GM21619 (cell line): ENCODE results near the gene FAM149B1.
"Not testable (repeated sequence)": the region's sequence is repeated elsewhere in the genome, so short reads cannot be mapped to it uniquely, and the experiment has no call there.

Experiments
- ATAC-seq: cut with Tn5 transposase; IDR thresholded peaks from one replicate; pipeline ENCODE4 v1.9.1; 2021; ENCODE audit not compliant: unreplicated experiment

The FAM149B1 gene

DNA sequence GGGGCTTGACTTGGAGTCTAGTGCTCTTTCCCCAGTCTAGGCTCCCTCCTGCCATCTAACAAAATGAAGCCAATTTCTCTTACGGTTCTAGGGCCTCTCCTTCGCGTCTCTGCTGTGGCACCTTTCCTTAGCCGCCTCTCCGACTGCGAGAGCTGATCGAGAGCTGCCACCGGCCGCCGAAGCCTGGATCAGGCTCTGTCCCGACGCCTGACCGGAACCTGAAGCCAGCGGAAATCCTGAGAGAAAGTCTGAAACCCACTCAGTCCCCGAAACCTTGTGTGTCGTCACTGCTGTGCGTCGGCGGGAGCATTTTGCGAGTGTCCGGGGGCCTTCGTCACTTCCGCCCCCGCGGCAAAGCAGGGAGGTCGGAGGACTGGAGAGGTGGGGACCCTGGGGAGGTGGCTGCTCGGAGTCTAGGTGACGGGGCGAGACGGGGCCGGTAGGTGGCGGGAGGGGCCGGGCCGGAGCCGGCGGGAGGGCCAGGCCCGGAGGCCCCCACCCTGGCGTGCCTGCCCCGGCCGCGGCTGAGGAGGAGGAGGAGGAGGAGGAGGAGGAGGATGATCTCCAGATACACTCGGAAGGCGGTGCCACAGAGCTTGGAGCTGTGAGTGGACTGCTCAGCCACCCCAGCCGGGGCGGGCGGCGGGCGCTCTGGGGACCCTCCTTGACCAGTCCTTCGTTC lies at the start of gene FAM149B1, which contains the start of gene ECD:
Gene FAM149B1 (plus strand): TSS at position 337 of the 682 bp plus-strand sequence. CDS start 221 bp downstream, at position 558.
Gene ECD (minus strand): TSS at position 226 of the 682 bp plus-strand sequence. CDS start 4,071 bp downstream, outside the sequence.
- ATAC-seq: peak; percentile 88

DNA sequence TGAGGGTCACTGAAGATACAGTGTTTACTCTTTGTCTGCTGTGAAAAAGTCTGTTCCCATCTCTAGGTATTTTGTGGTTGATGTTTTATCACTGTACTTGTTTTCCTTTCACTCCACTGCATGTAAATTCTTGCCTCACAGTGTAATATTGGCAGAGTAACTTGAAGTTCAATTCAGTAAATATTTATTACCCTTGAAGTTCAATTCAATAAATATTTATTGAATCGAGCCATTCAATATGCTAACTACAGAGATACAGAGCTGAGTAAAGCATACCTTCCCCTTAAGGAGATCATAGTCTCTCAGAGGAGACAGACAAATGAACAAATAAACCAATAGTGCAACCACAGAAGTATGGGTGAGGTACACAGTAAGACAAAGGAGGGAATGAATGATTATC lies 48.5 kb upstream of the FAM149B1 start:
- no peak for ATAC-seq

DNA sequence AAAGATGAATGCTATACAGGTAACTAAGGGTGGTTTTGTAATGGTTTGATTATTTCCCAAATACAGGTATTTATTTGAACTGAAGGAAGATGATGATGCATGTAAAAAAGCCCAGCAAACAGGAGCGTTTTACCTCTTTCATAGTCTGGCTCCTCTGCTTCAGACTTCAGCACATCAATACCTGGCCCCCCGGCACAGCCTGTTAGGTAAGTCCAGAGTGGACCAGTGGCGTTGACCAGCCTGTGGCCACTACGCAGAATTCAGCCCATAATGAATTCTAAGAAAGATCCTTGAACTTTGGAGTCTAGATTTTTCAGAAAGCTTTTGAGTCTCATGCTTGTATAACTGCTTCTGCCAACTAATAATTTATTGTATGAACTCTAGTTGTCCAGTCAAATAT lies 48.0 kb upstream of the FAM149B1 start:
- no peak for ATAC-seq

- ATAC-seq: no peak
These were observed 41.6 kb upstream of the FAM149B1 start for GRCh38 chr10:73126343-73126742.

- no peak for ATAC-seq
These were observed 36.6 kb upstream of the FAM149B1 start for GRCh38 chr10:73131301-73131700.

DNA sequence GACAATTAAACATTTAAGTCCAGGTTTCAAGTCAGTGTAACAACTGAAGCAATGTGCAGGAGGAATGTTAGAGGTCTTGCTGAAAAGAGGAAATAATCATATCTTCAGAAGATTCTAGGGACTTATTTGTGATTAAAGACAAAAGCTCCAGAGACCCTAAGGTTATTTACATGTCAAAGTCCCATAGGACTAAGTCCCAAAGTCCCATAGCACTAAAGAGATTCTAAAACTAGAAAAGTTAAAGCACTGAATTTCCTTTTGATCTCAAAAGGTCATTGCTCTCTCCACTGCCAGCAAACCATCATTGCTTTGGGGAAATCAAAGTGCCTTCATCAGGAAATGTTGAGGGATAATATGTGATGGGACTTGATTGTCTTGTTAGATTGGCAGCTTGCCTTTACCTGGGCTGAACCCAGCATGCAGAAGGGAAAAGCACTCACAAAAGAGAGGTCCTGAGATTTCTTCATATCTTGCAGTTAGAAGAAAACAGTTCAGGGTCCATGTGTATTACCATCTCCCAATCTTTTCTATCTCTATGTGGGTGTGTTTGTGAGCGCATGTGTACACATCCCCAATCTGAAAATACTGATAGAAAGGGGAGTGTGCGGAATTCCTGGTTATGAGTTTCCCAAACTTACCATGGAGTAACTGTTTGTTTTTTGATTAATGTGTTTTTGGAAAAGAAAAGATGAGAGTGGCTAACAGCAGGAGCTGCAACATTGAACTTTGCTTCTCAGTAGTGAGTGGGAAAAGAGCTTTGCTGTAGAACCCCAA lies 35.8 kb upstream of the FAM149B1 start:
- no peak for ATAC-seq

- ATAC-seq: no peak
These were observed 33.2 kb upstream of the FAM149B1 start for GRCh38 chr10:73134727-73135126.

DNA sequence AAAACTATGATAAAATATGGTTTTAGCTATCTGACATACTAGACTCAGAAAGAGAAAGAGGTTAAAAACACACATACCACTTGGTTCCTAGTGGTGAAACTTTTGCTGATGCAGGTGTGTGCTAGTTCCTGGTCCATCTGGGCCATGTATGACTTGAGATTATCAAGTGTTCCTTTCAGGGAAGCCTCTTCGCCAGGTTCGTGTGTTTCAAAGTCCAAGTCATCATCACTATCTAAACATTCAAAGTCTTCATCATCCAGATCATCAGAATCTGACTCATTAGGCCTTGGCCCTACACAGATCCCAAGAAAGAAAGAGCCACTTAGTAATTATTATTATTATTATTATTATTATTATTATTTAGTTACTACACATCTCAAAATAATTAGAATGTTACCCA lies 31.3 kb upstream of the FAM149B1 start:
- ATAC-seq: no peak

GRCh38 chr10:73139251-73139650 lies 28.7 kb upstream of the FAM149B1 start:
- no peak for ATAC-seq

DNA sequence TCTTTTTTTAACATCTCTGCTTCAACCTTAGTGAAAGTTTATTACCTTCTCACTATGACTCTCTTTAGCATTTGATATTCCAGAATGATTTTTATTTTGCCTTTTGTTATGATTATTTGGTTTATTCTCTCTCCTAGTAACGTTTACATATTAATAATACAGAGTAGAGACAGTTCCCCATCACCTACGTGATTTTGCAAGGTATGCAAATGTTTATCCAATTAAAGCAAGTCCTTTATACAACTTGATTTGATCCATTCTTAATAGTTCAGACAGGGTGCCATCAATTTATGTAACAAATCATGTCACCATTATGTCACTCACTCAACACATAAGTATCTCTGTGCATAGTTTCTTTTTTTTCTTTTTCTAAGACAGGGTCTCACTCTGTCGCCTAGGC lies 26.3 kb upstream of the FAM149B1 start:
- no peak for ATAC-seq

DNA sequence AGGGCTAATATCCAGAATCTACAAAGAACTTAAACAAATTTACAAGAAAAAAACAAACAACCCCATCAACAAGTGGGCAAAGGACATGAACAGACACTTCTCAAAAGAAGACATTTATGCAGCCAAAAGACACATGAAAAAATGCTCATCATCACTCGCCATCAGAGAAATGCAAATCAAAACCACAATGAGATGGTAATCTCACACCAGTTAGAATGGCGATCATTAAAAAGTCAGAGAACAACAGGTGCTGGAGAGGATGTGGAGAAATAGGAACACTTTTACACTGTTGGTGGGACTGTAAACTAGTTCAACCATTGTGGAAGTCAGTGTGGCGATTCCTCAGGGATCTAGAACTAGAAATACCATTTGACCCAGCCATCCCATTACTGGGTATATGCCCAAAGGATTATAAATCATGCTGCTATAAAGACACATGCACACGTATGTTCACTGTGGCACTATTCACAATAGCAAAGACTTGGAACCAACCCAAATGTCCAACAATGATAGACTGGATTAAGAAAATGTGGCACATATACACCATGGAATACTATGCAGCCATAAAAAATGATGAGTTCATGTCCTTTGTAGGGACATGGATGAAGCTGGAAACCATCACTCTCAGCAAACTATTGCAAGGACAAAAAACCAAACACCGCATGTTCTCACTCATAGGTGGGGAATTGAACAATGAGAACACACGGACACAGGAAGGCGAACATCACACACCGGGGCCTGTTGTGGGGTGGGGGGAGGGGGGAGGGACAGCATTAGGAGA lies 17.1 kb upstream of the FAM149B1 start:
- ATAC-seq: not testable (repeated sequence)

DNA sequence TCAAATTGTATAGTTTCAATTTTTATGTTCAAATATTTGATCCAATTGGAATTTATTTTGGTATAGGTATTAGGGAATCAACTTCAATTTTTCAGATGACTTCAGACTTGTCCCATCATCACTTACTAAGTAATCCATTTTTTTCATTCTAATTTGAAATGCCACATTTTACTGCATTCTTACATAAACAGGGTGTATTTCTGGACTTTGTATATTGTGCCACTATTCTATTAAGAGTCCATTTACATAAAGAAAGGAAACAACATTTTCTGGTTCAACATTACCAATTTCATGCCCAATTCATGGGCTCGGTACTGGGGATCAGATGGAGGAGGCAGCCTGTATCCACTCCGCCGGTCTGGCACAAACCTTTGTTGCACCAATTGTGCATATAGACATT lies 15.9 kb upstream of the FAM149B1 start:
- no peak for ATAC-seq

GRCh38 chr10:73156054-73156453 lies 11.9 kb upstream of the FAM149B1 start:
- no peak for ATAC-seq

- no peak for ATAC-seq
These were observed 8.8 kb upstream of the FAM149B1 start for GRCh38 chr10:73159038-73159648.

DNA sequence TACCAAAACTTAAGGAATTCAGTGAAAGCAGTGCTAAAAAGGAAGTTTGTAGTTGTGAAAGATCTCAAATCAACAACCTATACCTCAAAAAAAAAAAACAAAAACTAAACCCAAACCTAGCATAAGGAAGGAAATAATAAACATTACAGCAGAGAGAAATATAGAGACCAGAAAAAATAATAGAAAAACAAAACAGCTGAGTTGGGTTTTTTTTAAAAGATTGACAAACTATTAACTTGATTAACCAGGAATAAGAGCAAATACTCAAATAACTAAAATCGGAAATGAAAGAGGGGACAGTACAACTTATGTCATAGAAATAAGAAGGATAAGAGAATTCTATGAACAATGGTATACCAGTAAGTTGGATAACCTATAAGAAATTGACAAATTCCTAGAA lies 6.8 kb upstream of the FAM149B1 start:
- ATAC-seq: no peak

- ATAC-seq: no peak
These were observed 6.3 kb upstream of the FAM149B1 start for GRCh38 chr10:73161662-73162061.

GRCh38 chr10:73163096-73163495 lies 4.8 kb upstream of the FAM149B1 start:
- no peak for ATAC-seq

DNA sequence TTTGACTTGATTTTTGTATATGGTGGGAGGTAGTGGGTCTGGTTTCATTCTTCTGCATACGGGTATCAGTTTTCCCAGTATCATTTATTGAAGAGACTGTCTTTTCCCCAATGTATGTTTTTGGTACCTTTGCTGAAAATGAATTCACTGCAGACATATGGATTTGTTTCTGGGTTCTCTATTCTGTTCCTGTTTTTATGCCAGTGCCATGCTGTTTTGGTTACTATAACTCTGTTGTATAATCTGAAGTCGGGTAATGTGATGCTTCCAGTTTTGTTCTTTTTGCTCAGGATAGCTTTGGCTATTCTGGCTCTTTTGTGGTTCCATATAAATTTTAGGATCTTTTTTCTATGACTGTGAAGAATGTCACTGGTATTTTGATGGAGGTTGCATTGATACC lies 947 bp upstream of the FAM149B1 start:
- no peak for ATAC-seq

DNA sequence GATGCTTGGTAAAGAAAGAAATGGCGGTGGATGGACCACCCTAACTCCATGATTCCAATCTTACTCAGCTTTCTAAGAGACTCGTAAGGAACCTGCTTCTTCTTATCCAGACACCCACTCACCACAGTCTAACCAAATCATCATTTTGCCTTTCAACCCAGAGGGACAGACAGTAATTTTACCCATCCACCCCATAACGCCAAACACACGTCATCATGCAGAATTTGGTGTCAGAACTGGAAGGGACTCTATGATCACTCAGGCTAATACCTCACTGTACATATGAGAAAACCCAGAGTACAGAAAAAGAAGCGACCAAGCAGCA lies 499 bp upstream of the FAM149B1 start:
- no peak for ATAC-seq

DNA sequence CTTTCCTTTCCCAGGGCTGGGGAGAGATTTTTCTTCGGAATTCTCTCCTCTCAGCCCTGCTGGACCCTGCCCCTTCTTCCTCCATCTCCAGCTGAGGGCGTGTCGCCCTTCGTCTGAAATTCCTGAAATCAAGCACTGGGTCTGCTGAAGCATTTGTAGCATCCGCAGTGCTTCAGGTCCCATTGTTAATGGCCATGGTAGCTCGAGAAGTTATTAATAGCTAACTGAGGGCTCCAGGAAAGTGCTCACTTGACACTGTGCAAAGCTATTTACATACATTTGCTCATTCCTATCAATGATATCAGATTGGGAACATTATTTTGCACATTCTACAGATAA lies 515 bp downstream of the FAM149B1 start:
- ATAC-seq: peak; percentile 23

DNA sequence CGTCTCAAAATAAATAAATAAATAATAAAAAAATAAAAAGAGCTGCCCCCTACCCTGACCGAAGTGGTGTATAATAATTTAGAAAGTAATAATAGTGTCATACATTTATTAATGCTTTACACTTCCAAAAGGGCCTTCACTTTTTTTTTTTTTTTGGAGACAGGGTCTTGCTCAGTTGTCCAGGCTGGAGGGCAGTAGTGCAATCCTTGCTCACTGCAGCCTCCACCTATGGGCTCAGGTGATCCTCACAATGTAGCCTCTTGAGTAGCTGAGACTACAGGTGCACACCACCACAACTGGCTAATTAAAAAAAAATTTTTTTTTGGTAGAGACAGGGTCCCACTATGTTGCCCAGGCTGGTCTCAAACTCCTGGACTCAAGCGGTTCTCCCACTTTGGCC lies 1.4 kb downstream of the FAM149B1 start:
- ATAC-seq: no peak
